Endothelial cell of hepatic sinusoid (primary cell): ENCODE results near the gene LRMDA.
"Not testable (repeated sequence)": the region's sequence is repeated elsewhere in the genome, so short reads cannot be mapped to it uniquely, and the experiment has no call there.

ENCODE experiments used
- in situ Hi-C: cut with HindIII; loops from 2 replicates; pipeline ENCODE4 v1.10.0; 2017; ENCODE audit warnings: low sequenced_read_pairs

LRMDA gene

GRCh38 chr10:75605096-75605495 lies 173.7 kb downstream of the LRMDA start:
- in situ Hi-C loops: no loop called here

- in situ Hi-C loops: not testable (repeated sequence)
These were observed 174.4 kb downstream of the LRMDA start for GRCh38 chr10:75605795-75606194.

GRCh38 chr10:75606203-75606779 lies 174.9 kb downstream of the LRMDA start:
- in situ Hi-C loops: no loop called here

- in situ Hi-C loops: no loop called here
These were observed 176.2 kb downstream of the LRMDA start for GRCh38 chr10:75607576-75607975.

- in situ Hi-C loops: no loop called here
These were observed 178.8 kb downstream of the LRMDA start for GRCh38 chr10:75610183-75610582.

GRCh38 chr10:75611172-75611992 lies 180.0 kb downstream of the LRMDA start:
- in situ Hi-C loops: no loop called here

- in situ Hi-C loops: no loop called here
These were observed 180.6 kb downstream of the LRMDA start for GRCh38 chr10:75611993-75612372.

- in situ Hi-C loops: no loop called here
These were observed 181.7 kb downstream of the LRMDA start for GRCh38 chr10:75612904-75613684.

GRCh38 chr10:75613685-75614504 lies 182.5 kb downstream of the LRMDA start:
- in situ Hi-C loops: no loop called here

- in situ Hi-C loops: no loop called here
These were observed 184.7 kb downstream of the LRMDA start for GRCh38 chr10:75616076-75616475.

- in situ Hi-C loops: no loop called here
These were observed 185.6 kb downstream of the LRMDA start for GRCh38 chr10:75616874-75617478.

GRCh38 chr10:75617485-75618155 lies 186.2 kb downstream of the LRMDA start:
- in situ Hi-C loops: no loop called here

- in situ Hi-C loops: no loop called here
These were observed 188.2 kb downstream of the LRMDA start for GRCh38 chr10:75619635-75620034.

GRCh38 chr10:75620356-75620755 lies 188.9 kb downstream of the LRMDA start:
- in situ Hi-C loops: no loop called here

GRCh38 chr10:75621003-75621402 lies 189.6 kb downstream of the LRMDA start:
- in situ Hi-C loops: not testable (repeated sequence)

- in situ Hi-C loops: no loop called here
These were observed 191.1 kb downstream of the LRMDA start for GRCh38 chr10:75622503-75622902.

GRCh38 chr10:75623310-75624093 lies 192.1 kb downstream of the LRMDA start:
- in situ Hi-C loops: no loop called here

GRCh38 chr10:75624638-75625037 lies 193.2 kb downstream of the LRMDA start:
- in situ Hi-C loops: no loop called here

GRCh38 chr10:75630746-75631145 lies 199.3 kb downstream of the LRMDA start:
- in situ Hi-C loops: no loop called here
